Germinal center (tissue), 1 donor: Measurements from ENCODE around the gene NEXMIF.
"Not testable (repeated sequence)": the region's sequence is repeated elsewhere in the genome, so short reads cannot be mapped to it uniquely, and the experiment has no call there.

Experiments used
- DNase-seq: peaks from one replicate; pipeline ENCODE4 v3.0.0; 2012; ENCODE audit warnings: mixed read lengths, low spot score

Gene NEXMIF

GRCh38 chrX:74925225-74926088 is at the start of gene NEXMIF:
Gene NEXMIF (minus strand): TSS chrX:74925452.
- DNase-seq = peak; percentile 30

GRCh38 chrX:74961962-74962361 is 36.7 kb upstream of the NEXMIF start:
- not testable (repeated sequence) for DNase-seq

- DNase-seq = no peak
These were observed 24.5 kb upstream of the NEXMIF start for GRCh38 chrX:74949717-74950116.

- no peak for DNase-seq
These were observed 15.2 kb upstream of the NEXMIF start for GRCh38 chrX:74940414-74940813.

GRCh38 chrX:74931214-74931613 is 6.0 kb upstream of the NEXMIF start:
- no peak for DNase-seq

DNA sequence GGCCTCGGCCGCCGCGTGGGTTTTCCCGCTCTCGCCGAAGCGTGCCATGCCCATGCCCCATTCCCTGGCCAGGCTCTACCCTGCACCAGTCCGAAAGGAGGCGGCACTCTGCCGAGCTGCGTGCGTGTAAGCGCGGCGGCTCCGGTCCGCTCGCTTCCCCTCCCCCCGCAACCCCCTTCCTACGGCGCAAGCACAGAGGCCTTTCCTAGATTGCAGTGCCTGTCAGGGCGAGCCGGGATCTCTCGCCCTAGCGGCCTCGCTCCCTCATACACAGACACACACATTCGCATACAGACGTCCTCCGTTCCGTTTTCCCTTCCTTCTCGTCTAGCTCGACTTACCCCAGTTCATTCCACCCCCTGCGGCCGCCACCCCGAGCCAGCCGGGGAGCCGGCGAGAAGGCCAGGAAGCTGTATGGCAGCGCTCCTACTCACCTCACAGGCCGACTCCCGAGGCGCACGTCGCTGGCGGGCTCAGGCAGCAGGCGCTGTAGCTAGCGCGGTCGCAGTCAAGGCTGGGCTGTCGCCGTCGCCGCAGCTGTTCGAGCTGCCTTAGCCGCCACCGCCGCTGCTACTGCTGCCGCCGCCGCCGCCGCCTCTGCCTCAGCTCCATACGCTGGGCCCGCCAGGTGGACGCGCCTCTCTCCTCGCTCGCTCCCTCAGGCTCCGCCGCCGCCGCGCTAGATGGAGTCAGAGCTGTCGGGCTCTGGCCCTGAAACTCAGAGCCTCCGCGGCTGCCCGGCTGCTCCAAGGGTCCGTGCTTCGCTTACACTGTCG is 615 bp downstream of the NEXMIF start:
- DNase-seq = peak; percentile 16

DNA sequence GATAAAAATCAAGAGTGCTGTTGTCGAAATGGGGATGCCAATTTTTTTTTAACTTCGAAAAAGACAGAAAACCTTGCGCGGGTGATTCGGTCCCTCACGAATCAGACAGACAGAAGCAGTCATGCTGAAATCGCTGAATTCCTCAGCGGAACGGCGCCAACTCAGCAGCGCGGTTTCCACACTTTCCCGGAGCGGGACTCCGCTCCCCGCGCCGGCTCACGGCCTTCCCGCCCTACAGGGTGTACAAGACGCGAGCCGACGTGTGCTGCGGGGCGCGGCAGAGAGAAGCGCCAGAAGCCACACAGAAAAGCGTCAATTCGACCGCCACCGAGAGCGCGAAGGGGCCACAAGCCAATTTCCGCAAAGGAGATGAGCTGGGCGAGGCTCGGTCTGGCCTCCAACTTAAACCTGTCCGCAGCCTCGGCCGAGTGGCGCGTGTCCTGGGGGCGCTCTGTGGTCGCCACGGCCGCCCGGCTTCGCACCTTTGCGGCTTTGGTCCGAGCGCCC is 1.3 kb downstream of the NEXMIF start:
- no peak for DNase-seq

- peak; percentile 19 for DNase-seq
These were observed 2.2 kb downstream of the NEXMIF start for GRCh38 chrX:74922922-74923543.

DNA sequence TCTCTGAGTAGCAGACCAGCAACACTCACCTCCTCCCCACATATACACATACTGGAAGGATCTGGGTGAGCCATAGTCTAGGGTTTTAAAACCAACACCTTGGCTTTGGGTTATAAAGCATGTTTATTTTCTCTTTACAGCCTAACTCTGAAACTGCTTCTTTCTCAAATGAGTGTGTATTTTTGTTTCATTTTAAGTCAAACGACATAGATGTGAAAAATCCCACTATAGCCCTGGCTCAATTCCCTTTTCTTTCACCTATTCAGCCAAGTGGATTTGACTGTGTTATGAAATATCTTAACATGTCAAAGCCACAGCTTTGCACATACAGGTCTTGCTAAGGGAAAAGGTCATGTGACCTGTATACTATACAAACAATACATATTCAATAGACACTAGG is 13.8 kb downstream of the NEXMIF start:
- no peak for DNase-seq

GRCh38 chrX:74906417-74906816 is 18.8 kb downstream of the NEXMIF start:
- no peak for DNase-seq

- no peak for DNase-seq
These were observed 22.4 kb downstream of the NEXMIF start for GRCh38 chrX:74902806-74903205.

DNA sequence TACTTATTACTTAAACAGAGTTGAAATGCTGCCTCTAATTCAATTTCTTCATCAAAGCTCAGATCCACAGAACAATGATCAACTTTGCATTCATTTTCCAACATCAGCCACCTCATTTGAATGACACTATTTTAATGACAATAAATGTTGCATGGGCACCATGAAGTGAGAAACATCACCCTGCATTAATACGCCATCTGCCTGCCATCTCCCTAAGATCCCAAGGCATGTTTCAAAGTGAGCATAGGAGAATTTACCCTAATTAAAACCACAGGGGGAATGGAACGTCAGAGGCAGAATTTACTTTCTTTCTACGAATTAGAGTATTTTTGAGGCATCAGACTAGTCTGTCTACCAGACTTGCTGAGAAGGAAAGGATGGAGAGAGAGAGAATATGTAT is 32.7 kb downstream of the NEXMIF start:
- no peak for DNase-seq

- DNase-seq = no peak
These were observed 34.4 kb downstream of the NEXMIF start for GRCh38 chrX:74890676-74891430.

GRCh38 chrX:74882383-74882782 is 42.9 kb downstream of the NEXMIF start:
- not testable (repeated sequence) for DNase-seq

GRCh38 chrX:74865725-74866124 is 59.5 kb downstream of the NEXMIF start:
- no peak for DNase-seq

GRCh38 chrX:74853255-74853654 is 72.0 kb downstream of the NEXMIF start:
- DNase-seq = no peak

DNA sequence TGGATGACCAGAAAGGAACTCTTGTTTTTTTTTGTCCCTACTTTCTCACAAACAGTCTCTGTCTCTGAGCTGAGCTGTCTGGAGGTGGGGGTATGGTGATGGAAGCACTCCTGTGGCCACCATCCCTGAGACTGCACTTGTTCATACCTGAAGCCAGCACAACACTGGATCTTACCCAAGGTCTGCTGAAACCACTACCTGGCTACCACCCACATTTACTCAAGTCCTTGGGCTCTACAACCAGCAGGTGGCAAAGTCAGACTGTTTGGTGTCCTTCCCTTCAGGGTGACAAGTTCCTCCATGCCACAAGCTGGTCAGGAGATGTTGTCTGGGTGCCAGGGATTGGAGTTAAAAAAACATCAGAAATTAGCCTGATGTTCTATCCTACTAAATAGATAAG is 89.7 kb downstream of the NEXMIF start:
- no peak for DNase-seq

GRCh38 chrX:74819797-74820196 is 105.5 kb downstream of the NEXMIF start:
- not testable (repeated sequence) for DNase-seq

GRCh38 chrX:74814681-74815080 is 110.6 kb downstream of the NEXMIF start:
- DNase-seq = no peak

- DNase-seq = no peak
These were observed 120.7 kb downstream of the NEXMIF start for GRCh38 chrX:74804574-74804973.

DNA sequence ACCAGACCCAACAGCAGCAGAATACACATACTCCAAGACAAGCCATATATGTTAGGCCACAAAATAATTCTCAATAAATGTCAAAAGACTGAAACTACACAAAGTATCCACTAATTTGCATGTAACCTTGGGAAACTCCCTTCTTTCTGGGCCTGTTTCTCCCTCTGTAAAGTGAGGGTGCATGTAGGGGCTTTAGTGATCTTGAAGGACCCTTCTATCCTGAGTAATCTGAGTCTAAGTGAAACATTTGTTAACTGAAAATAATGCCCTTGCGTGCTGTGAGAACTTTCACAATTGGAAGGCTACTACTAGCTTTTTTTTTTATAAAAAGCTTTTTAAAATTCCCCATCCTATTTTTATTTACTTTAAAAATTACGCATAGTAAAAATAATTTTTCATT is 125.2 kb downstream of the NEXMIF start:
- no peak for DNase-seq
